ENCODE measurements around the gene TLL2.

TLL2 gene

GRCh38 chr10:96427291-96427690 is 86.4 kb downstream of the TLL2 start:
- no peak for FAIRE-seq

GRCh38 chr10:96422525-96422924 is 91.2 kb downstream of the TLL2 start:
- no peak for DNase-seq (ENCODE audit: low spot score)
- no peak for FAIRE-seq

More at GRCh38 chr10:96427291-96427690, 86.4 kb downstream of the TLL2 start:
- no peak for DNase-seq (ENCODE audit: low spot score)

- DNase-seq (ENCODE audit: low spot score) (no peak), FAIRE-seq (no peak)
These were observed 91.7 kb downstream of the TLL2 start for GRCh38 chr10:96421995-96422394.

GRCh38 chr10:96420228-96421009 is 93.3 kb downstream of the TLL2 start:
- no peak for FAIRE-seq

GRCh38 chr10:96419351-96419750 is 94.4 kb downstream of the TLL2 start:
- FAIRE-seq (no peak), DNase-seq (ENCODE audit: low spot score) (no peak)

More at GRCh38 chr10:96420228-96421009, 93.3 kb downstream of the TLL2 start:
- no peak for DNase-seq (ENCODE audit: low spot score)

GRCh38 chr10:96418582-96418981 is 95.1 kb downstream of the TLL2 start:
- DNase-seq (ENCODE audit: low spot score) (no peak), FAIRE-seq (no peak)

- no peak for FAIRE-seq
- DNase-seq (ENCODE audit: low spot score), result peak; percentile 36
These were observed 96.3 kb downstream of the TLL2 start for GRCh38 chr10:96417441-96417840.

- DNase-seq (ENCODE audit: low spot score) (peak; percentile 57), FAIRE-seq (no peak)
These were observed 97.1 kb downstream of the TLL2 start for GRCh38 chr10:96416643-96417042.

- no peak for FAIRE-seq
- peak; percentile 20 for DNase-seq (ENCODE audit: low spot score)
These were observed 97.7 kb downstream of the TLL2 start for GRCh38 chr10:96415891-96416554.

GRCh38 chr10:96415150-96415890 is 98.4 kb downstream of the TLL2 start:
- no peak for DNase-seq (ENCODE audit: low spot score)
- FAIRE-seq, result no peak

- FAIRE-seq (no peak), DNase-seq (ENCODE audit: low spot score) (no peak)
These were observed 99.4 kb downstream of the TLL2 start for GRCh38 chr10:96414303-96414702.

- FAIRE-seq (no peak), DNase-seq (ENCODE audit: low spot score) (no peak)
These were observed 100.5 kb downstream of the TLL2 start for GRCh38 chr10:96413151-96413787.

GRCh38 chr10:96411716-96412320 is 101.9 kb downstream of the TLL2 start:
- no peak for DNase-seq (ENCODE audit: low spot score)
- no peak for FAIRE-seq

- FAIRE-seq (no peak), DNase-seq (ENCODE audit: low spot score) (no peak)
These were observed 103.4 kb downstream of the TLL2 start for GRCh38 chr10:96410296-96410695.

GRCh38 chr10:96408201-96408600 is 105.5 kb downstream of the TLL2 start:
- DNase-seq (ENCODE audit: low spot score), result no peak
- FAIRE-seq, result no peak

GRCh38 chr10:96407560-96408069 is 106.1 kb downstream of the TLL2 start:
- DNase-seq (ENCODE audit: low spot score) (no peak), FAIRE-seq (no peak)

GRCh38 chr10:96406091-96406490 is 107.6 kb downstream of the TLL2 start:
- FAIRE-seq, result no peak

GRCh38 chr10:96402417-96403305 is 111.1 kb downstream of the TLL2 start:
- no peak for FAIRE-seq
- no peak for DNase-seq (ENCODE audit: low spot score)

More at GRCh38 chr10:96406091-96406490, 107.6 kb downstream of the TLL2 start:
- no peak for DNase-seq (ENCODE audit: low spot score)

GRCh38 chr10:96401036-96401435 is 112.7 kb downstream of the TLL2 start:
- FAIRE-seq (no peak), DNase-seq (ENCODE audit: low spot score) (no peak)

- DNase-seq (ENCODE audit: low spot score), result no peak
- no peak for FAIRE-seq
These were observed 113.3 kb downstream of the TLL2 start for GRCh38 chr10:96400465-96400864.

Data from urothelium cell line (cell line).